CMK (cell line): Measurements from ENCODE around the gene OSCP1.
"Not testable (repeated sequence)": the region's sequence is repeated elsewhere in the genome, so short reads cannot be mapped to it uniquely, and the experiment has no call there.

Experiments
- DNase-seq: peaks from one replicate; pipeline ENCODE4 v3.0.0-alpha.2; 2010; ENCODE audit warnings: low read depth

The OSCP1 gene

GRCh38 chr1:36450270-36450918 lies at the start of gene OSCP1:
Gene OSCP1, minus strand, starts transcription at chr1:36450451. Its CDS starts 82 bp downstream, at chr1:36450369.
- no peak for DNase-seq

- no peak for DNase-seq
Measured at GRCh38 chr1:36497207-36497606, 47.0 kb upstream of the OSCP1 start.

- no peak for DNase-seq
Measured at GRCh38 chr1:36494971-36495370, 44.7 kb upstream of the OSCP1 start.

- no peak for DNase-seq
Measured at GRCh38 chr1:36493524-36493923, 43.3 kb upstream of the OSCP1 start.

- peak; percentile 93 for DNase-seq
Measured at GRCh38 chr1:36492491-36492890, 42.2 kb upstream of the OSCP1 start.

- not testable (repeated sequence) for DNase-seq
Measured at GRCh38 chr1:36489258-36490051, 39.2 kb upstream of the OSCP1 start.

GRCh38 chr1:36487906-36488305 lies 37.7 kb upstream of the OSCP1 start:
- DNase-seq: no peak

GRCh38 chr1:36487336-36487725 lies 37.1 kb upstream of the OSCP1 start:
- DNase-seq: not testable (repeated sequence)

- no peak for DNase-seq
Measured at GRCh38 chr1:36486439-36487335, 36.4 kb upstream of the OSCP1 start.

- no peak for DNase-seq
Measured at GRCh38 chr1:36486093-36486438, 35.8 kb upstream of the OSCP1 start.

- DNase-seq: no peak
Measured at GRCh38 chr1:36484099-36484498, 33.8 kb upstream of the OSCP1 start.

- DNase-seq: no peak
Measured at GRCh38 chr1:36482724-36483388, 32.6 kb upstream of the OSCP1 start, which contains the start of gene CSF3R. Gene CSF3R, minus strand, starts transcription at chr1:36482913. Its CDS starts 3,417 bp downstream, at chr1:36479496.

GRCh38 chr1:36481771-36482723 lies 31.8 kb upstream of the OSCP1 start:
- no peak for DNase-seq

- no peak for DNase-seq
Measured at GRCh38 chr1:36481091-36481490, 30.8 kb upstream of the OSCP1 start.

GRCh38 chr1:36480161-36480560 lies 29.9 kb upstream of the OSCP1 start:
- no peak for DNase-seq

- DNase-seq: no peak
Measured at GRCh38 chr1:36479505-36480051, 29.3 kb upstream of the OSCP1 start.

GRCh38 chr1:36477615-36478014 lies 27.4 kb upstream of the OSCP1 start:
- not testable (repeated sequence) for DNase-seq

GRCh38 chr1:36476945-36477344 lies 26.7 kb upstream of the OSCP1 start:
- DNase-seq: no peak

GRCh38 chr1:36475910-36476604 lies 25.8 kb upstream of the OSCP1 start:
- no peak for DNase-seq

GRCh38 chr1:36475341-36475740 lies 25.1 kb upstream of the OSCP1 start:
- DNase-seq: no peak
